Measurements from ENCODE around the gene RNF175. TPM values are rescaled to one million over a fixed set of nuclear protein-coding genes. Genes with fewer than 3 reads are reported as not detected.

The RNF175 gene
- total RNA-seq, 3 donors from 2014 or later, result 0.63 TPM; not detected in 2

GRCh38 chr4:153782581-153782980, 22.8 kb upstream of the RNF175 start:
- DNase-seq (no peak), ATAC-seq (no peak)
- intact Hi-C loops (cut with DNase I, micrococcal nuclease), result no loop called here
- Histone ChIP-seq H3K4me1 (ENCODE audit: low read depth) (no peaks in the 10 kb centered on the region), H3K36me3 (ENCODE audit: low read depth) (no peaks in the 10 kb centered on the region), H3K9me3 (no peaks in the 10 kb centered on the region), H3K4me3 (no peak overlapping the region)
- TF ChIP-seq CTCF (IDR thresholded peaks at IDR 0.05), result no peak

DNA sequence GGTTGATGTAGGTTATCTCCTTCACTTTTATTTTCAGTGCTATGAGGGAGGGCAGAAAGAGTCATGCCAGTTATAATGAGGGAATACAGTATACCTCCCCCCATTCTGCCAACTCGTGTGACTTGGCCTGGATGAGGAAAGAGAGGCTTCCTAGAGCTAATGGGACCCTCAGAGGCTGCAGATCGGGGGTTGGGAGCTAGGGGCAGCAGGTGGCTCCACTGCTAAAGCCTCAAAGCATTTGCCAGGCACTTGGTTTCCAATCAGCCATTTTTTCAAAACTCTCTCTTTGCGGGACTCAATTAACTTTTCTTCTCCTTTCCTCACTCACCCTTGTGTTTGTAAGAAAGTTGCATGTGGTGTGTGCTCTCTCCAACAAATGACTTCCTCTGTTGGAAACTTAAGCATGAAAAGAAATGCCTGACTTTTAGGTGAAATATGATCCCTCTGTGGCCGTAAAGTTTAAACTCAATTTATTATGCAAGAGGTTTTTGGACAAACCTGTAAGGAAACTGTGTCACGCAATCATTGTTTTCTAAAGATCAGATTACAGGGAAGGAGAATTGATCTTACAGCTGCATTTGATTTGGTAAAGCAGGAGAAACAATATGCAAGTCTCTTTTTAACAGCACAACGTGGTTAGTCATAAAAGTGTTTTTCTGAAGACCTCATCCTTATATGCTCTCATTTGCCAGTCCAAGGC, 22.0 kb upstream of the RNF175 start:
- no peaks in the 10 kb centered on the region for H3K4me1 ChIP-seq (ENCODE audit: low read depth)
- DNase-seq (no peak), ATAC-seq (no peak)
- intact Hi-C loops (cut with DNase I, micrococcal nuclease), result no loop called here
- TF ChIP-seq CTCF (IDR thresholded peaks at IDR 0.05), result no peak
- no peaks in the 10 kb centered on the region for H3K9me3 ChIP-seq
- no peak overlapping the region for H3K4me3 ChIP-seq
- H3K36me3 ChIP-seq (ENCODE audit: low read depth), result no peaks in the 10 kb centered on the region

- Histone ChIP-seq H3K9me3 (no peaks in the 10 kb centered on the region), H3K4me3 (no peak overlapping the region), H3K36me3 (ENCODE audit: low read depth) (no peaks in the 10 kb centered on the region), H3K4me1 (ENCODE audit: low read depth) (no peaks in the 10 kb centered on the region)
- no peak for ATAC-seq
- no peak for DNase-seq
- intact Hi-C loops (cut with DNase I, micrococcal nuclease), result no loop called here
- TF ChIP-seq CTCF (IDR thresholded peaks at IDR 0.05), result no peak
These were observed 21.5 kb upstream of the RNF175 start for GRCh38 chr4:153781280-153781679.

- no peaks in the 10 kb centered on the region for H3K9me3 ChIP-seq
- intact Hi-C loops (cut with DNase I, micrococcal nuclease), result no loop called here
- no peak overlapping the region for H3K4me3 ChIP-seq
- no peaks in the 10 kb centered on the region for H3K4me1 ChIP-seq (ENCODE audit: low read depth)
- no peak for TF ChIP-seq CTCF (IDR thresholded peaks at IDR 0.05)
- H3K36me3 ChIP-seq (ENCODE audit: low read depth), result no peaks in the 10 kb centered on the region
- ATAC-seq (no peak), DNase-seq (no peak)
These were observed 21.1 kb upstream of the RNF175 start for GRCh38 chr4:153780876-153781275.

DNA sequence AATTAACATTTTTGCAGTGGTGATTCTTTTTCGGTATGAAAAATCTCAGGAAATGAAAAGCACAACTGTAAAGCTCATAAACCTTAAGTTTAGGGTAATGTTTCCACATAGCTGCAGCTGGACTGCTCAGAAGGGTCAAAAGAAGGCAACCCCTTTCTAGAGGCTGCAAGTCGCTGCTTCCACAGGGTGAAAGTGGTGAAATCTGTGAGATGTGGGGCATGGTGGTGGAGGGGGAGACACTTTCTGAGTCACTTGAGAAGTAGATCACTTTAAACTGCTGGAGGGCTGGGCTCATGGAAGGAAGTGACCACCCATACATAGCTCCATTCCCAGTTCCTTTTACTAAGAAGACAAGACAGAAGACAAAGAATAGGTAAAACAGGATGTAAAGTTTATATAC, 20.4 kb upstream of the RNF175 start:
- TF ChIP-seq CTCF (IDR thresholded peaks at IDR 0.05), result no peak
- H3K4me1 ChIP-seq (ENCODE audit: low read depth), result no peaks in the 10 kb centered on the region
- no peaks in the 10 kb centered on the region for H3K36me3 ChIP-seq (ENCODE audit: low read depth)
- intact Hi-C loops (cut with DNase I, micrococcal nuclease), result no loop called here
- ATAC-seq, result no peak
- H3K9me3 ChIP-seq, result no peaks in the 10 kb centered on the region
- H3K4me3 ChIP-seq, result no peak overlapping the region
- DNase-seq, result no peak

DNA sequence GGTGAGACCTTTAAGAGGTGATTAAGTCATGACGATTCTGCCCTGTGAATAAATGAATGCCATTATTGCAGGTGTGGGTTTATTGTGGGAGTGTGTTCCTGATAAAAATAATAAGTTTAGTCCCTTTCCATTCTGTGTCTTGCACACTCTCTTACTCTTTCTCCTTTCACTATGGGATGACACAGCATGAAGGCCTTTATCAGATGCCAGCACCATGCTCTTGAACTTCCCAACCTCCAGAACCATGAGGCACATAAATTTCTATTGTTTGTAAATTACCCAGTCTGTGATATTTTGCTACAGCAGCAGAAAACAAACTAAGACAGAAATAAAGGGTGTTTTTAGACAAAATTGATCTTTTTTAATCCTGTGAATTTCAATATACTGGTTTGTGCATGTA, 18.6 kb upstream of the RNF175 start:
- no peak for TF ChIP-seq CTCF (IDR thresholded peaks at IDR 0.05)
- Histone ChIP-seq H3K9me3 (no peaks in the 10 kb centered on the region), H3K36me3 (ENCODE audit: low read depth) (no peaks in the 10 kb centered on the region), H3K4me1 (ENCODE audit: low read depth) (no peaks in the 10 kb centered on the region), H3K4me3 (no peak overlapping the region)
- intact Hi-C loops (cut with DNase I, micrococcal nuclease), result no loop called here
- no peak for ATAC-seq
- DNase-seq, result no peak

Measured in mucosa of descending colon (tissue), 3 donors.